Mammary epithelial cell (primary cell): ENCODE results near the gene GALNT11.
"Not testable (repeated sequence)": the region's sequence is repeated elsewhere in the genome, so short reads cannot be mapped to it uniquely, and the experiment has no call there.

Experiments
- EZH2 ChIP-seq: IDR thresholded peaks from 2 replicates; pipeline ENCODE4 v1.6.1; 2012; ENCODE audit warnings: low read length, inconsistent platforms, borderline replicate concordance
- TF ChIP-seq, protein P1 (sequence below), 2 donors: IDR thresholded peaks in 1 of 2; conservative IDR thresholded peaks in 1 of 2; 2 replicates each; pipeline ENCODE4 v1.5.1; 2011 to 2012; ENCODE audit warnings: inconsistent platforms in 2 of 2, low read length in 2 of 2, mild to moderate bottlenecking in 2 of 2, control low read depth in 1 of 2, low read depth in 1 of 2; ENCODE audit not compliant: insufficient read depth in 1 of 2; ENCODE audit errors: extremely low read depth in 1 of 2

DNA sequence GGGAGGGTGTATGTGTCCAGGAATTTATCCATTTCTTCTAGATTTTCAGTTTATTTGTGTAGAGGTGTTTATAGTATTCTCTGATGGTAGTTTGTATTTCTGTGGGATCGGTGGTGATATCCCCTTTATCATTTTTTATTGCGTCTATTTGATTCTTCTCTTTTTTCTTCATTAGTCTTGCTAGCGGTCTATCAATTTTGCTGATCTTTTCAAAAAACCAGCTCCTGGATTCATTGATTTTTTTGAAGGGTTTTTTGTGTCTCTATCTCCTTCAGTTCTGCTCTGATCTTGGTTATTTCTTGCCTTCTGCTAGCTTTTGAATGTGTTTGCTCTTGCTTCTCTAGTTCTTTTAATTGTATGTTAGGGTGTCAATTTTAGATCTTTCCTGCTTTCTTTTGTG lies 37.7 kb downstream of the GALNT11 start:
- not testable (repeated sequence) for TF ChIP-seq EZH2
- TF ChIP-seq, protein P1, sequence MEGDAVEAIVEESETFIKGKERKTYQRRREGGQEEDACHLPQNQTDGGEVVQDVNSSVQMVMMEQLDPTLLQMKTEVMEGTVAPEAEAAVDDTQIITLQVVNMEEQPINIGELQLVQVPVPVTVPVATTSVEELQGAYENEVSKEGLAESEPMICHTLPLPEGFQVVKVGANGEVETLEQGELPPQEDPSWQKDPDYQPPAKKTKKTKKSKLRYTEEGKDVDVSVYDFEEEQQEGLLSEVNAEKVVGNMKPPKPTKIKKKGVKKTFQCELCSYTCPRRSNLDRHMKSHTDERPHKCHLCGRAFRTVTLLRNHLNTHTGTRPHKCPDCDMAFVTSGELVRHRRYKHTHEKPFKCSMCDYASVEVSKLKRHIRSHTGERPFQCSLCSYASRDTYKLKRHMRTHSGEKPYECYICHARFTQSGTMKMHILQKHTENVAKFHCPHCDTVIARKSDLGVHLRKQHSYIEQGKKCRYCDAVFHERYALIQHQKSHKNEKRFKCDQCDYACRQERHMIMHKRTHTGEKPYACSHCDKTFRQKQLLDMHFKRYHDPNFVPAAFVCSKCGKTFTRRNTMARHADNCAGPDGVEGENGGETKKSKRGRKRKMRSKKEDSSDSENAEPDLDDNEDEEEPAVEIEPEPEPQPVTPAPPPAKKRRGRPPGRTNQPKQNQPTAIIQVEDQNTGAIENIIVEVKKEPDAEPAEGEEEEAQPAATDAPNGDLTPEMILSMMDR (conservative IDR thresholded peaks at IDR 0.05 in 1 of 2, IDR thresholded peaks at IDR 0.05 in 1 of 2; ENCODE audit: extremely low read depth in 1 of 2, insufficient read depth in 1 of 2, low read depth in 1 of 2, low read length in 2 of 2), result not testable (repeated sequence)
